HepG2 (cell line): ENCODE results near the gene NUDT3. TPM values are rescaled to one million over a fixed set of nuclear protein-coding genes. Genes with fewer than 3 reads are reported as not detected.

Experiments used
- AKAP8 ChIP-seq: sonication (generic); formaldehyde crosslinking; IDR thresholded peaks from 2 replicates; pipeline ENCODE4 v1.5.1; 2020; ENCODE audit warnings: mild to moderate bottlenecking, missing genetic modification reagents
- ERF ChIP-seq: IDR thresholded peaks from 2 replicates; pipeline ENCODE4 v1.6.1; 2018; ENCODE audit warnings: missing biosample characterization, missing genetic modification reagents
- ESRRA ChIP-seq: sonication (generic); formaldehyde crosslinking; IDR thresholded peaks from 2 replicates; pipeline ENCODE4 v1.5.1; 2020; ENCODE audit warnings: mild to moderate bottlenecking, low read depth, missing genetic modification reagents
- FOXM1 ChIP-seq: sonication (generic); formaldehyde crosslinking; IDR thresholded peaks from 2 replicates; pipeline ENCODE4 v1.5.0; 2020; ENCODE audit warnings: missing genetic modification reagents
- HOXA5 ChIP-seq: sonication (generic); formaldehyde crosslinking; IDR thresholded peaks from 2 replicates; pipeline ENCODE4 v1.4.0; 2020; ENCODE audit warnings: missing genetic modification reagents
- NCOA5 ChIP-seq: sonication (generic); formaldehyde crosslinking; IDR thresholded peaks from 2 replicates; pipeline ENCODE4 v1.4.0; 2020; ENCODE audit warnings: missing genetic modification reagents
- NFKBIZ ChIP-seq: IDR thresholded peaks from 2 replicates; pipeline ENCODE4 v1.6.1; 2018; ENCODE audit warnings: missing genetic modification reagents, missing compliant biosample characterization
- PATZ1 ChIP-seq: sonication (generic); formaldehyde crosslinking; IDR thresholded peaks from 2 replicates; pipeline ENCODE4 v1.4.0; 2020; ENCODE audit warnings: missing genetic modification reagents
- PAWR ChIP-seq: sonication (generic); formaldehyde crosslinking; IDR thresholded peaks from 2 replicates; pipeline ENCODE4 v1.4.0; 2020; ENCODE audit warnings: missing genetic modification reagents, mild to moderate bottlenecking, borderline replicate concordance
- PAXIP1 ChIP-seq: sonication (generic); formaldehyde crosslinking; conservative IDR thresholded peaks from 2 replicates; pipeline ENCODE4 v1.4.0; 2020; ENCODE audit warnings: mild to moderate bottlenecking, missing genetic modification reagents, moderate library complexity
- SRSF1 ChIP-seq: fragments of 200-400 bp; formaldehyde crosslinking; optimal IDR thresholded peaks from 2 replicates; pipeline ENCODE3; 2017; ENCODE audit warnings: mild to moderate bottlenecking, low read depth, low read length, moderate library complexity
- TBX2 ChIP-seq: sonication (generic); formaldehyde crosslinking; IDR thresholded peaks from 2 replicates; pipeline ENCODE4 v1.5.0; 2020; ENCODE audit warnings: missing genetic modification reagents, mild to moderate bottlenecking, borderline replicate concordance
- TFDP1 ChIP-seq: IDR thresholded peaks from 2 replicates; pipeline ENCODE4 v1.6.1; 2016; ENCODE audit warnings: missing compliant biosample characterization, missing genetic modification reagents, borderline replicate concordance
- TGIF2 ChIP-seq: IDR thresholded peaks from 2 replicates; pipeline ENCODE4 v1.6.1; 2016; ENCODE audit warnings: control low read depth, missing compliant biosample characterization
- ZNF33A ChIP-seq: sonication (generic); formaldehyde crosslinking; IDR thresholded peaks from 2 replicates; pipeline ENCODE4 v1.5.1; 2020; ENCODE audit warnings: missing genetic modification reagents, mild to moderate bottlenecking, moderate library complexity, borderline replicate concordance
- ZNF564 ChIP-seq: sonication (generic); formaldehyde crosslinking; IDR thresholded peaks from 2 replicates; pipeline ENCODE4 v1.8.1; 2023; ENCODE audit warnings: mild to moderate bottlenecking, missing genetic modification reagents
- ZNF747 ChIP-seq: sonication (generic); formaldehyde crosslinking; IDR thresholded peaks from 2 replicates; pipeline ENCODE4 v1.8.1; 2023; ENCODE audit warnings: missing genetic modification reagents, mild to moderate bottlenecking, borderline replicate concordance
- ZNF768 ChIP-seq: sonication (generic); formaldehyde crosslinking; IDR thresholded peaks from 2 replicates; pipeline ENCODE4 v1.4.0; 2020; ENCODE audit warnings: missing genetic modification reagents
- polyA plus RNA-seq, 8 experiments: library from polyadenylated mRNA; depleted of rRNA in 3 of 8; stranded (reverse) in 7 of 8; unstranded in 1 of 8; fragments of >200 nt; fragmentation: Illumina TruSeq in 4 of 8; extraction: Trizol in 4 of 8; gene quantifications; 2 replicates each; pipeline versions ENCODE4 v1.2.1 to v1.2.3, GENCODE V29; 2011 to 2016; ENCODE audit warnings: low read depth in 4 of 8, missing spikeins in 1 of 8, mixed read lengths in 1 of 8; ENCODE audit not compliant: insufficient read depth in 1 of 8
- total RNA-seq, 5 experiments: library from RNA; depleted of rRNA; stranded (reverse); fragments of >200 nt; fragmentation: Illumina TruSeq; extraction: Trizol; gene quantifications; 2 replicates each; pipeline ENCODE4 v1.2.3, GENCODE V29; 2016; ENCODE audit warnings: low read depth in 1 of 5

The NUDT3 gene
- total and polyA plus RNA-seq, 2 of the 13 experiments (the other 11 are each of a cell fraction or from before 2014, with no cell fraction given): 20.2 to 20.6 TPM

GRCh38 chr6:34425498-34426410, 33.3 kb upstream of the NUDT3 start, which contains the start of gene RPS10 (continued):
- TF ChIP-seq FOXM1 (CRISPR knock-in tag): 0 out of 2 replicates have a peak, but pooled peaks have one; percentile 18
- peak; percentile 87 for TF ChIP-seq TBX2 (CRISPR knock-in tag)
- TF ChIP-seq ZNF33A (CRISPR knock-in tag): peak; percentile 84; the same call in 1 of the 2 replicates
- peak; percentile 23; the same call in 1 of the 2 replicates for TF ChIP-seq PATZ1 (CRISPR knock-in tag)
- TF ChIP-seq ERF (CRISPR knock-in tag): peak; percentile 71
- no peak; the same call in 1 of the 2 replicates for TF ChIP-seq HOXA5 (CRISPR knock-in tag)
- TF ChIP-seq ZNF747 (CRISPR knock-in tag): peak; percentile 81; the same call in 1 of the 2 replicates
- no peak for TF ChIP-seq NCOA5 (CRISPR knock-in tag)
- TF ChIP-seq SRSF1: peak; percentile 95
- peak; percentile 63; the same call in 1 of the 2 replicates for TF ChIP-seq ZNF768 (CRISPR knock-in tag)
- no peak for TF ChIP-seq ESRRA
- no peak for TF ChIP-seq PAWR (CRISPR knock-in tag)
- TF ChIP-seq TGIF2 (CRISPR knock-in tag): peak; percentile 87
- TF ChIP-seq AKAP8 (CRISPR knock-in tag): peak; percentile 70; the same call in 1 of the 2 replicates
- peak; percentile 29; the same call in 1 of the 2 replicates for TF ChIP-seq PAXIP1
- TF ChIP-seq NFKBIZ: no peak
- peak; percentile 42; the same call in 1 of the 2 replicates for TF ChIP-seq TFDP1 (CRISPR knock-in tag)
- no peak; the same call in none of the 2 replicates for TF ChIP-seq ZNF564 (CRISPR knock-in tag)
